BE2C (cell line): ENCODE data around the gene GPR4. TPM values are rescaled to one million over a fixed set of nuclear protein-coding genes. Genes with fewer than 3 reads are reported as not detected.

ENCODE experiments used
- DNase-seq: peaks from one replicate; pipeline ENCODE4 v3.0.0-alpha.2; 2020
- H3K27me3 ChIP-seq: fragments of 250-450 bp; sonication (Bioruptor Pico); 2 replicates; pipeline ENCODE4 v1.5.1; 2020; ENCODE audit warnings: mild to moderate bottlenecking
- H3K36me3 ChIP-seq: fragments of 250-450 bp; sonication (Bioruptor Pico); 2 replicates; pipeline ENCODE4 v1.5.1; 2020; ENCODE audit warnings: mild to moderate bottlenecking
- H3K4me1 ChIP-seq: fragments of 250-450 bp; sonication (Bioruptor Pico); 2 replicates; pipeline ENCODE4 v1.5.1; 2020
- H3K4me3 ChIP-seq: 2 replicates; pipeline ENCODE4 v1.5.1; 2011; ENCODE audit warnings: low read depth, low read length
- H3K9me3 ChIP-seq: fragments of 250-450 bp; sonication (Bioruptor Pico); 2 replicates; pipeline ENCODE4 v1.5.1; 2020
- polyA plus RNA-seq: library from polyadenylated mRNA; unstranded; fragments of >200 nt; gene quantifications from one replicate; pipeline ENCODE4 v1.2.1, GENCODE V29; 2012; ENCODE audit warnings: low read depth, missing spikeins; ENCODE audit not compliant: insufficient read length, insufficient read depth
- TF ChIP-seq, protein P1 (sequence below): IDR thresholded peaks from 2 replicates; pipeline ENCODE4 v1.5.1; 2012; ENCODE audit warnings: mild to moderate bottlenecking, low read depth, low read length

GPR4 gene
- polyA plus RNA-seq = 8.6 TPM

DNA sequence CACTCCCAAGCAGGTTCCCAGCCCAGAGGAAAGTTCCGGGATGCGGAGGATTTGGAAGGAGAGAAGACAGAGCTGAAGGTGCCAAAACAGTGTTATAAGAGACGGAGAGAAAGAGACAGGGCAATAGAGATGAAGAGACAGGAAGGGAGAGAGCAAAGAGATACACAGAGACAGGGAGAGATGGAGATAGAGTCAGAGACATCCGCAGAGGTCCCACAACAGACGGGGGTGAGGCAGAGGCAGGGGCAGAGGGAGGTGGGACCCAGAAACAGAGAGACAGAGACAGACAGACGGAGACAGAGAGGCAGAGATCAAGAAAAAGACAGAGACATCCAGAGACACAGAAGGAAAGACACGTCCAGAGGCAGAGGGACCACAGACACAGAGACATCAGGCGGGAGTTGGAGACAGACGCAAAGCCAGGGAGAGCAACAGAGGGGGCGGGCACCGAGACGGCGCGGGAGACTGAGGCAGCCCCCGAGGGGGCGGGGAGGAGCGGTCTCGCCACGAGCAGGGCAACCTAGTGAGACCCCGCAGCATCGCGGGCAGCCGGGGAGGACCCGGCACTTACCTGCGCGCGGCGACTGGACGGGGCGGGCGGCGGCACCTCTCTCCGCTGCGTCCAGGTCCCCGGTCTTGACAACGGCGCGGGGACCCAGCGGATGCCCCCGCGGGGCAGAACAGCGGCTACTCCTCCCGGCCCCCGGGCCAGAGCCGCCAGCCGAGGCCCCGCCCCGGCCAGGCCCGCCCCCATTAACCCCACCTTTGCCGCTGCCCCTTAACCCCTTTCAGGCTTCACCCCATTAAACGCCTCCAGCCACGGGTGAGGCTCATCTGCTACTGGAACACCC lies at the start of gene GPR4:
GPR4 (minus strand) TSS at position 689 of the 851 bp plus-strand sequence. CDS start 10,346 bp downstream, outside the sequence.
- no peaks in the 10 kb centered on the region for H3K36me3 ChIP-seq
- peaks cover 10% of the 10 kb centered on the region for H3K4me1 ChIP-seq
- peaks cover 50% of the 10 kb centered on the region for H3K27me3 ChIP-seq
- H3K4me3 ChIP-seq = no peak within 1 kb of the TSS
- no peaks in the 10 kb centered on the region for H3K9me3 ChIP-seq
- peak; percentile 34 for DNase-seq
- TF ChIP-seq, protein P1, sequence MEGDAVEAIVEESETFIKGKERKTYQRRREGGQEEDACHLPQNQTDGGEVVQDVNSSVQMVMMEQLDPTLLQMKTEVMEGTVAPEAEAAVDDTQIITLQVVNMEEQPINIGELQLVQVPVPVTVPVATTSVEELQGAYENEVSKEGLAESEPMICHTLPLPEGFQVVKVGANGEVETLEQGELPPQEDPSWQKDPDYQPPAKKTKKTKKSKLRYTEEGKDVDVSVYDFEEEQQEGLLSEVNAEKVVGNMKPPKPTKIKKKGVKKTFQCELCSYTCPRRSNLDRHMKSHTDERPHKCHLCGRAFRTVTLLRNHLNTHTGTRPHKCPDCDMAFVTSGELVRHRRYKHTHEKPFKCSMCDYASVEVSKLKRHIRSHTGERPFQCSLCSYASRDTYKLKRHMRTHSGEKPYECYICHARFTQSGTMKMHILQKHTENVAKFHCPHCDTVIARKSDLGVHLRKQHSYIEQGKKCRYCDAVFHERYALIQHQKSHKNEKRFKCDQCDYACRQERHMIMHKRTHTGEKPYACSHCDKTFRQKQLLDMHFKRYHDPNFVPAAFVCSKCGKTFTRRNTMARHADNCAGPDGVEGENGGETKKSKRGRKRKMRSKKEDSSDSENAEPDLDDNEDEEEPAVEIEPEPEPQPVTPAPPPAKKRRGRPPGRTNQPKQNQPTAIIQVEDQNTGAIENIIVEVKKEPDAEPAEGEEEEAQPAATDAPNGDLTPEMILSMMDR = no peak

DNA sequence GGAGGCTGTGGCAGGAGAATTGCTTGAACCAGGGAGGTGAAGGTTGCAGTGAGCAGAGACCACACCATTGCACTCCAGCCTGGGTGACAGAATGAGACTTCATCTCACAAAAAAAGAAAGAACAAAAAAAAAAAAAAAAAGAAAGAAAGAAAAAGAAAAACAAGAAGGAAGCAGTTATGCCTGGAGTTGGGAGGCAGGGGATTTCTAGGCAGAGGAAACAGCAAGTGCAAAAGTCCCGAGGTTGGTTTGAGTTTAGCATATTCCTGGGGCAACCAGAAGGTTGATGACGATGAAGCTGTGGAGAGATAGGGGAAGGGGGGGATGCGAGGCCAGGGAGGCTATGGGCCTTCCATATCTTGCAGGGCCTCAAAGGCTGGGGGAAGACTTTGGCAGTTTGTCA lies 48.7 kb upstream of the GPR4 start:
- H3K9me3 ChIP-seq = no peaks in the 10 kb centered on the region
- no peaks in the 10 kb centered on the region for H3K4me1 ChIP-seq
- no peaks in the 10 kb centered on the region for H3K27me3 ChIP-seq
- TF ChIP-seq, protein P1 = no peak
- no peaks in the 10 kb centered on the region for H3K36me3 ChIP-seq
- H3K4me3 ChIP-seq = no peak overlapping the region
- no peak for DNase-seq

DNA sequence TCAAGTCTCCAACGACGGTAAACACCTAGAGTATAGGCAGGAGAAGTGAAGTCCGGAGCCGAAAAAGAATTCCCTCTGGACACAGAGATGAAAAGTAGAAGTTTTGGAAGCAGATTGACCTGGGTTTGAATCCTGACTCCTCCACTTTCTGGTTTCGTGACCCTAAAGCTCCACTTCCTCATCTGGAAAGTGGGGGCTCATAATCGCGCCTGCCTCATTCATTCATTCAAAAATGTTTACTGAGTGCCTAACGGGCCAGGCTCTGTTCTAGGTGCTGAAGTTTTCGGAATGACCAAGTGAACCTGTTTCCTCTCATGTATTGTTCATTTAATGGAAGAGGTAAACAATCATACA lies 44.3 kb upstream of the GPR4 start:
- DNase-seq = no peak
- H3K36me3 ChIP-seq = no peaks in the 10 kb centered on the region
- no peaks in the 10 kb centered on the region for H3K27me3 ChIP-seq
- peak overlapping the region; percentile 59 for H3K4me3 ChIP-seq
- H3K9me3 ChIP-seq = no peaks in the 10 kb centered on the region
- TF ChIP-seq, protein P1 = no peak
- H3K4me1 ChIP-seq = 0 out of 2 replicates have a peak, but pooled peaks cover 6% of the 10 kb centered on the region

DNA sequence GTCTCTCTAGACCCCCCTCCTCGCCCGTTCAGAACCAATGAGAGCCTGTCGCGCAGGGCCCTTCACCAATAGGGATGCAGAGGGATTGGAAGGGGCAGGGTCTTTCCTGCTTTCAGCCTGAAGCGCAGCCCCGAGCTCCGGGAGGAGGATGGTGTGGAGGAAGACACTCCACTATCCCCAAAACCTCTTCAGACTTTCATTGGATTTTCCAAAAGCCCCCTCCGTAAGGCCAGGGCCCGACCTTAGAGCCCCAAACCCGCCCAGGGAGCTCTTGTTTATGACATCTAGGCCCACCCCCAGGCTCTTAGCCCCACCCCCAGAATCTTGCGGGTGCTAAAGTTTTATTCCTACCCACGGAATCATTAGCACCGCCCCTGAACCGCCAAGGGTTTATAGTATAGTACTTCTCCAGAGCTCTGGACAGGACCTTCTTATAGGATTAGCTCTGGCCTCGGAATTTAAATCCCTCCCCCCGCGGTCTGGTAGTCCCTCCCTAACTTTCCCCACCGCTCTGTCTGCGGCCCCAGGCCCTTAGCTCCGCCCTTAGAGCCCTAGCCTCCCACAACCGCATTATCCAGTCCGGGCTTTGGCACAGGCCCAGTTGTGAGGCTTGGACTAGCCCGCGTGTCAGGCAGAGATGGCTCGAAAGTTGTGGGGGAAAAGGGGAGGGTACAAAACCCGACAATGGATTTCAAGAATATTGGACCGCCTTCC lies 43.8 kb upstream of the GPR4 start:
- peak; percentile 96 for DNase-seq
- TF ChIP-seq, protein P1 = no peak
- Histone ChIP-seq H3K27me3 (no peaks in the 10 kb centered on the region), H3K36me3 (no peaks in the 10 kb centered on the region), H3K9me3 (no peaks in the 10 kb centered on the region), H3K4me1 (0 out of 2 replicates have a peak, but pooled peaks cover 6% of the 10 kb centered on the region), H3K4me3 (peak overlapping the region; percentile 59)

DNA sequence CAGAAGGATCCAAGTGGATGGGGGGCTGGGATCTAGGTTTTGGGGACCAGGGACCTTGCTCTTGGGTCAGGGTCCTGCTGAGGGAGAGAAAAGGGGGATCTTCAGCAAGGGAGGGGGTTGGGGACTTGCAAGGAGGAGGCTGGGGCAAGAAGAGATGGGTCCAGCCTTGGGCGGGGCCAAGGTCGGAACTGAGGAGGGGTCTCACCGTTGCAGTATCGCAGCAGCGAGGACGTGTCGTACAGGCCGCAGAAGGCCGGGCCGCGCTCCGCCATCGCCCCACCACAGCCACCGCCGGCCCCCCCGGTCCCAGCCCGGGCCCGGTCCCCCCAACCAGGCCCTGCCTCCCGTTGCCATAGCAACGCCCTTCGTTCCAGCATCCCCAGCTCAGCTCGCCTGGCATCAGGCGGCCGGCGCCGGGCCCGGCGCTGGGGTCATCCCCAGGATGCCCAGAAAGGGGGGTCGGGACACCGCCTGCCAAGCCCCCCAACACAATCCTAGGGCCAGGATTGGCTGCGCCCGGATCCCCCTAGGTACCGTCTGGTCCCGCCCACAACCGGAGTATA lies 43.1 kb upstream of the GPR4 start:
- Histone ChIP-seq H3K9me3 (no peaks in the 10 kb centered on the region), H3K36me3 (no peaks in the 10 kb centered on the region), H3K27me3 (no peaks in the 10 kb centered on the region), H3K4me1 (0 out of 2 replicates have a peak, but pooled peaks cover 6% of the 10 kb centered on the region), H3K4me3 (peak overlapping the region; percentile 59)
- TF ChIP-seq, protein P1 = no peak
- no peak for DNase-seq
